ENCODE data around the gene MIXL1.
"Not testable (repeated sequence)": the region's sequence is repeated elsewhere in the genome, so short reads cannot be mapped to it uniquely, and the experiment has no call there.

Gene MIXL1

DNA sequence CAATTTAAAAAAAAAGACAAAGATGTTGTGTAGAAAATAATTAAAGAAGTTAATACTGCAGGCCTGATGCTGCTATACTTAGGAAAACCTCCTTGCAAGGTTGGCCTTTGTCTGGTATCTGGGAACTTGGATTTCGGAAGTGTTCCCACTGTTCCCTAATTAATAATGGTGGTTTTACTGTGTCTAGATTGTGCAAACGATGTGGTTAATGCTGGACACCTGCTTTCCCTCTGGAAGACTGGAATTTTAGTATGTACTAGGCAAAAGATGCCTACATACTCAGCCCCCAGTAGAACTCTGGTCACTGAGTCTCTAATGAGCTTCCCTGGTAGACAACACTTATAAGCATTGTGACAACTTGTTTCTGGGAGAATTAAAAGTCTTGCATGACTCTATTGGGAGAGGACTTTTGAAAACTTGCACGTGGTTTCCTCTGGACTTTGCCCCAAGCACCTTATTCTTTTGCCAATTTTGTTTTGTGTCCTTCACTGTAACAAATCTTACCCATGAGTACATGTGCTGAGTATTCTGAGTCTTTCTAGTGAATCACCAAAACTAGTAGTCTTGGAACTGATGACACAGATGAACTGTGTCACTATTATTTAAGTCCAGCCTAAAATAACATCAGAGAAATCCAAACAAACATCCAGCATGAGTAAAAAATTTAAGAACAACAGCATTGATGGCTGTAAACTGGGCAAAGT lies 45.1 kb downstream of the MIXL1 start:
- DNase-seq (ENCODE audit: low read depth, low spot score) = no peak
- no peak overlapping the region for H3K4me3 ChIP-seq (ENCODE audit: low read length)

DNA sequence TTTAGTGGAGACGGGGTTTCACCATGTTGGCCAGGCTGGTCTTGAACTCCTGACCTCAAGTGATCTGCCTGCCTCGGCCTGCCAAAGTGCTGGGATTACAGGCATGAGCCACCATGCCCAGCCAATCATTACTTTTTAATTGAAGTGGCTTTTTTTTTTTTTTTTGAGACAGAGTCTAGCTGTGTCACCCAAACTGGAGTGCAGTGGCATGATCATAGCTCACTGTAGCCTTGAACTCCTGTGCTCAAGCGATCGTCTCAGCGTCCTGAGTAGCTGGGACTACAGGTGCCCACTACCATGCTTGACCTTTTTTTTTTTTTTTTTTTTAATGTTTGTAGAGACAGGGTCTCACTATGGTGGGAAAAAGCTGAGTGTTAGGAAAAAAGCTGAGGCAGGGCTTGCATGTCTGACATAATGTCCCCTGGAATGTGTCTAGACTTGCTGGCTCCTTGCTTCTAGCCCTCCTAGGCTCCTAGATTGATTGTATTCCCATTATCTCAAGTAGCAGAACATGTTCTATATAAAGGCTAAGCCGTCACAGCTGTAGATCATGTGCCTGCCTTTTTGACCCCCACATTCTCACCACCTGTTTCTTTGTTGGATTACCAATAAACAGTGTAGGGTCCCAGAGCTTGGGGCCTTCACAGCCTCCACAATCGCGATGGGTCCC lies 48.9 kb downstream of the MIXL1 start:
- DNase-seq (ENCODE audit: low read depth, low spot score); H3K4me3 ChIP-seq (ENCODE audit: low read length): not testable (repeated sequence)

DNA sequence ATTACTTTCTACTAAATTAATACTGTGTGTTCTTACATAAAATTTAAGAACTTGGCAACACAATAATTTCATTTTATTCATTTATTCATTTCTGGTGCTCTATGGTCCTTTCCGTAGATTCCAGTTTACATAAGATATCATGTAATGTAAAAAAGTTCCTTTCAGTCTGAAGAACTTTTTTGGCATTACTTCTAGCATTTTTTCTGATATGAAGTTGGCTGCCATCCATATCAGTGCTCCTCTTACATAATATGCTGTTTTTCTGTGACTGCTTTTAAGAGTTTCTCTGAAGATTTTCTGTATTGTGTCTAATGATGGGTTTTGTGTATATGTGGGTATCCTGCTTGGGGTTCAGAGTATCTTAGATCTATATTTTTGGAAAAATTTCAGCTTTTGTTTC lies 50.7 kb downstream of the MIXL1 start:
- DNase-seq (ENCODE audit: low read depth, low spot score) = no peak
- H3K4me3 ChIP-seq (ENCODE audit: low read length) = no peak overlapping the region

DNA sequence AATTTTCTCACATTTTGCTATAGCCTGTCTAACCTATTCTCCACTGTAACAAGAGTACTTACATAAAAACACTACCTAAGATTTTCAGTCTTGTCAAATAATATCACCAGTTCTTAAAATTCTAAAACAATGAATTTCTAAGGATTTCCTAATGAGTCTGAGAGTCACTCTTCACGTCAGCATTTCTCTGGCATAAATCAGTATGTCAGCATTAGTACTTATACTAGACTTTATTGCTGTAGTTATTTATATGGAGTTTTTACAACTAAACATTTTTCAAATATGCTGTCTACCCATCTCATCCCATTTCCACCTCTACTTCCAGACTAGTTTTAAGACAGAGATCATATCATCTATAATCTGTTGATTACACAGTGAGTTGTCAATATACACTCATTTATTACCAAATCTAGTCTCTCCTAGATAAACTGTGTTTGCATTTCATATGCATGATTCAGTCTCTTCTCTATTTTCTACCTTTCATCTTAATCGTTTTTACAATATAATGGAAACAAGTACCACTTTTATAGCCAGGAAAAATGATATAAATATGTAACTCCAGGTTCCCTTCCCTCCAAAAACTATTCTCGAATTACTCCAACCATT lies 52.7 kb downstream of the MIXL1 start:
- no peak overlapping the region for H3K4me3 ChIP-seq (ENCODE audit: low read length)
- DNase-seq (ENCODE audit: low read depth, low spot score) = no peak
